H1 (cell line): ENCODE results near the gene TBX4. TPM values are rescaled to one million over a fixed set of nuclear protein-coding genes. Genes with fewer than 3 reads are reported as not detected.

Source experiments
- RAD21 ChIP-seq, 2 experiments: IDR thresholded peaks in 1 of 2; conservative IDR thresholded peaks in 1 of 2; 2 replicates each; pipeline ENCODE4 v1.6.1; 2011; ENCODE audit warnings: low read depth in 2 of 2, low read length in 2 of 2, improper control_type of control experiment in 1 of 2, inconsistent platforms in 1 of 2, mild to moderate bottlenecking in 1 of 2, moderate library complexity in 1 of 2
- polyA plus RNA-seq, 7 experiments: library from polyadenylated mRNA; depleted of rRNA in 3 of 7; stranded (reverse) in 5 of 7; unstranded in 2 of 7; fragments of >200 nt in 5 of 7; fragments of 200-250 nt in 2 of 7; gene quantifications; 1 replicate in 5 of 7; 2 replicates in 1 of 7; 4 replicates in 1 of 7; pipeline versions ENCODE4 v1.2.1 to v1.2.3, GENCODE V29; 2011 to 2013; ENCODE audit warnings: missing spikeins in 2 of 7, mixed read lengths in 2 of 7
- total RNA-seq: library from RNA; stranded (reverse); fragmentation: NEBNext Ultra II Directional; extraction: Animal tissue kit (Norgen Biotek cat#: 25700); gene quantifications from 2 replicates; pipeline ENCODE4 v1.2.1, GENCODE V29; 2021

The TBX4 gene
- total and polyA plus RNA-seq, 2 of the 8 experiments (the other 6 are each of a cell fraction or from before 2014, with no cell fraction given), result 0.02 TPM; not detected in 1

GRCh38 chr17:61474235-61474927 is 22.2 kb downstream of the TBX4 start (continued):
- TF ChIP-seq RAD21 (IDR thresholded peaks at IDR 0.05 in 1 of 2, conservative IDR thresholded peaks at IDR 0.05 in 1 of 2; ENCODE audit: low read depth in 2 of 2, low read length in 2 of 2), result no peak
